H1 (cell line): ENCODE data around the gene AHNAK2. TPM values are rescaled to one million over a fixed set of nuclear protein-coding genes. Genes with fewer than 3 reads are reported as not detected.
"Not testable (repeated sequence)": the region's sequence is repeated elsewhere in the genome, so short reads cannot be mapped to it uniquely, and the experiment has no call there.

Source experiments
- CTCF ChIA-PET: fragments of 300-600 bp; sonication (Branson Sonifier 250); formaldehyde crosslinking; loops from one replicate; lab custom pipeline; 2021; ENCODE audit not compliant: partially characterized antibody; lab: Charles Lee
- POLR2A ChIA-PET: fragments of 300-600 bp; sonication (Branson Sonifier 250); formaldehyde crosslinking; loops from one replicate; lab custom pipeline; 2021; ENCODE audit warnings: inconsistent platforms; ENCODE audit not compliant: partially characterized antibody; lab: Charles Lee
- DNase-seq, 2 experiments: peaks; one replicate each; pipeline versions ENCODE4 v3.0.0 to v3.0.0-alpha.2; 2010 to 2022; ENCODE audit warnings: low spot score in 2 of 2, low read depth in 1 of 2, mixed read lengths in 1 of 2
- FAIRE-seq: peaks from 2 replicates; lab custom pipeline; 2011; peaks lifted over from hg19 to GRCh38; lab: Jason Lieb, UNC
- H2AFZ ChIP-seq: 2 replicates; pipeline ENCODE4 v1.8.1; 2012; ENCODE audit warnings: low read length, inconsistent platforms
- H2AK5ac ChIP-seq: 2 replicates; pipeline ENCODE4 v1.6.1; 2013; ENCODE audit warnings: low read depth, low read length
- H2BK120ac ChIP-seq: replicated peaks from 2 replicates; pipeline ENCODE3; 2013; ENCODE audit warnings: low read depth, low read length, inconsistent platforms
- H2BK12ac ChIP-seq: 2 replicates; pipeline ENCODE4 v1.6.1; 2013; ENCODE audit warnings: low read depth, low read length
- H2BK15ac ChIP-seq: 2 replicates; pipeline ENCODE4 v1.6.1; 2013; ENCODE audit warnings: low read length
- H2BK20ac ChIP-seq: 2 replicates; pipeline ENCODE4 v1.6.1; 2013; ENCODE audit warnings: low read length
- H2BK5ac ChIP-seq: 2 replicates; pipeline ENCODE4 v1.6.1; 2013; ENCODE audit warnings: low read depth, low read length
- H3K14ac ChIP-seq: 2 replicates; pipeline ENCODE4 v1.6.1; 2013; ENCODE audit warnings: inconsistent platforms; ENCODE audit not compliant: insufficient read length
- H3K18ac ChIP-seq: 2 replicates; pipeline ENCODE4 v1.6.1; 2013; ENCODE audit warnings: low read length; ENCODE audit errors: extremely low read depth
- H3K23ac ChIP-seq: 2 replicates; pipeline ENCODE4 v1.6.1; 2013; ENCODE audit warnings: inconsistent platforms; ENCODE audit not compliant: insufficient read length
- H3K23me2 ChIP-seq: 2 replicates; pipeline ENCODE4 v1.6.1; 2013; ENCODE audit warnings: low read depth, low read length
- H3K27ac ChIP-seq: 2 replicates; pipeline ENCODE4 v1.6.1; 2011; ENCODE audit warnings: low read depth, low read length, inconsistent platforms
- H3K27me3 ChIP-seq, 4 experiments: replicated peaks in 1 of 4; 1 replicate in 1 of 4; 2 replicates in 3 of 4; pipeline versions ENCODE4 v1.6.1 to v1.8.1; 2011 to 2013; ENCODE audit warnings: low read length in 3 of 4, mild to moderate bottlenecking in 3 of 4, inconsistent platforms in 2 of 4, mixed read lengths in 2 of 4, moderate library complexity in 1 of 4; ENCODE audit not compliant: control insufficient read depth in 3 of 4, insufficient read depth in 3 of 4; ENCODE audit errors: extremely low read depth in 1 of 4
- H3K36me3 ChIP-seq, 4 experiments: 2 replicates each; pipeline versions ENCODE4 v1.6.1 to v1.8.1; 2011 to 2013; ENCODE audit warnings: mild to moderate bottlenecking in 4 of 4, low read length in 3 of 4, moderate library complexity in 2 of 4, control low read depth in 1 of 4, inconsistent platforms in 1 of 4; ENCODE audit not compliant: insufficient read depth in 4 of 4, control insufficient read depth in 2 of 4
- H3K4ac ChIP-seq: replicated peaks from 2 replicates; pipeline ENCODE3; 2013; ENCODE audit warnings: low read length, low read depth, mixed read lengths, inconsistent platforms; ENCODE audit not compliant: insufficient read length
- H3K4me1 ChIP-seq, 4 experiments: replicated peaks in 1 of 4; 1 replicate in 1 of 4; 2 replicates in 3 of 4; pipeline versions ENCODE4 v1.6.1 to v1.8.1; 2011 to 2013; ENCODE audit warnings: low read length in 3 of 4, inconsistent platforms in 2 of 4, mixed read lengths in 1 of 4; ENCODE audit not compliant: insufficient read depth in 4 of 4, control insufficient read depth in 3 of 4
- H3K4me2 ChIP-seq, 2 experiments: 2 replicates each; pipeline versions ENCODE4 v1.6.1 to v1.8.1; 2011 to 2013; ENCODE audit warnings: low read depth in 2 of 2, low read length in 2 of 2, control low read depth in 1 of 2, inconsistent platforms in 1 of 2, mild to moderate bottlenecking in 1 of 2; ENCODE audit not compliant: insufficient read depth in 1 of 2
- H3K4me3 ChIP-seq, 4 experiments: fragments of 200-600, 300-600 bp in 1 of 4; sonication (generic), shearing (Covaris generic), sonication (Bioruptor Twin) in 1 of 4; 2 replicates each; pipeline versions ENCODE4 v1.5.1 to v1.8.1; 2011 to 2016; ENCODE audit warnings: low read length in 4 of 4, low read depth in 3 of 4, control low read depth in 2 of 4, inconsistent platforms in 2 of 4, mild to moderate bottlenecking in 2 of 4, mixed read lengths in 1 of 4, moderate library complexity in 1 of 4; ENCODE audit not compliant: insufficient read depth in 2 of 4; ENCODE audit errors: extremely low read depth in 1 of 4
- H3K56ac ChIP-seq: replicated peaks from 2 replicates; pipeline ENCODE3; 2013; ENCODE audit warnings: low read depth, mild to moderate bottlenecking, mixed read lengths, low read length, inconsistent platforms; ENCODE audit not compliant: insufficient read length
- H3K79me1 ChIP-seq: 2 replicates; pipeline ENCODE4 v1.6.1; 2013; ENCODE audit warnings: low read depth, low read length, control low read depth
- H3K79me2 ChIP-seq, 2 experiments: 2 replicates each; pipeline versions ENCODE4 v1.6.1 to v1.8.1; 2012 to 2013; ENCODE audit warnings: low read length in 2 of 2, mild to moderate bottlenecking in 2 of 2, inconsistent platforms in 1 of 2; ENCODE audit not compliant: insufficient read depth in 2 of 2, control insufficient read depth in 1 of 2
- H3K9ac ChIP-seq, 4 experiments: replicated peaks in 1 of 4; 1 replicate in 1 of 4; 2 replicates in 3 of 4; pipeline versions ENCODE4 v1.6.1 to v1.8.1; 2011 to 2013; ENCODE audit warnings: low read depth in 3 of 4, low read length in 3 of 4, control low read depth in 2 of 4, mild to moderate bottlenecking in 2 of 4, moderate library complexity in 2 of 4, inconsistent platforms in 1 of 4; ENCODE audit errors: extremely low read depth in 1 of 4
- H3K9me3 ChIP-seq, 2 experiments: 2 replicates each; pipeline versions ENCODE4 v1.6.1 to v1.8.1; 2012 to 2013; ENCODE audit warnings: mild to moderate bottlenecking in 2 of 2, moderate library complexity in 2 of 2, control low read depth in 1 of 2, inconsistent platforms in 1 of 2, low read depth in 1 of 2, low read length in 1 of 2, mixed read lengths in 1 of 2; ENCODE audit not compliant: insufficient read depth in 2 of 2
- H4K20me1 ChIP-seq, 2 experiments: replicated peaks in 1 of 2; 2 replicates each; pipeline versions ENCODE3 to v1.8.1; 2011 to 2013; ENCODE audit warnings: inconsistent platforms in 2 of 2, low read length in 2 of 2, mild to moderate bottlenecking in 1 of 2; ENCODE audit not compliant: insufficient read depth in 2 of 2, control insufficient read depth in 1 of 2
- H4K5ac ChIP-seq: 2 replicates; pipeline ENCODE4 v1.6.1; 2013; ENCODE audit warnings: low read length, low read depth, mixed read lengths, inconsistent platforms; ENCODE audit not compliant: insufficient read length
- H4K8ac ChIP-seq: 2 replicates; pipeline ENCODE4 v1.8.0; 2013; ENCODE audit warnings: mild to moderate bottlenecking, moderate library complexity, low read length, inconsistent platforms; ENCODE audit not compliant: insufficient read depth; ENCODE audit errors: extremely low read depth
- H4K91ac ChIP-seq: replicated peaks from 2 replicates; pipeline ENCODE3; 2013; ENCODE audit warnings: low read length, mixed read lengths, inconsistent platforms; ENCODE audit not compliant: insufficient read length
- WGBS, 2 experiments: shearing (Covaris generic) in 1 of 2; methylation state at CpG; one replicate each; pipeline versions ENCODE4 v1.1.6 to v1.1.7; 2013 to 2015; ENCODE audit warnings: low lambda C conversion rate in 2 of 2, mixed read lengths in 2 of 2, inconsistent platforms in 1 of 2, low coverage in 1 of 2, missing lambda C conversion rate in 1 of 2; ENCODE audit not compliant: insufficient replicate concordance in 2 of 2, insufficient coverage in 1 of 2, insufficient read length in 1 of 2; ENCODE audit errors: extremely low coverage in 1 of 2, missing lambda C conversion rate in 1 of 2; 5-methylcytosine and 5-hydroxymethylcytosine counted together
- polyA plus RNA-seq, 7 experiments: library from polyadenylated mRNA; depleted of rRNA in 3 of 7; stranded (reverse) in 5 of 7; unstranded in 2 of 7; fragments of >200 nt in 5 of 7; fragments of 200-250 nt in 2 of 7; gene quantifications; 1 replicate in 5 of 7; 2 replicates in 1 of 7; 4 replicates in 1 of 7; pipeline versions ENCODE4 v1.2.1 to v1.2.3, GENCODE V29; 2011 to 2013; ENCODE audit warnings: missing spikeins in 2 of 7, mixed read lengths in 2 of 7
- total RNA-seq: library from RNA; stranded (reverse); fragmentation: NEBNext Ultra II Directional; extraction: Animal tissue kit (Norgen Biotek cat#: 25700); gene quantifications from 2 replicates; pipeline ENCODE4 v1.2.1, GENCODE V29; 2021

AHNAK2 gene
- total and polyA plus RNA-seq, 2 of the 8 experiments (the other 6 are each of a cell fraction or from before 2014, with no cell fraction given): 0.95 to 2.0 TPM

- not testable (repeated sequence) for H2AFZ ChIP-seq, H3K79me2 ChIP-seq, H3K18ac ChIP-seq, H3K23ac ChIP-seq, H3K4ac ChIP-seq, H3K27ac ChIP-seq, H3K27me3 ChIP-seq, H4K91ac ChIP-seq, H3K14ac ChIP-seq, H2BK20ac ChIP-seq, H2BK120ac ChIP-seq, FAIRE-seq, H2BK12ac ChIP-seq, H3K4me2 ChIP-seq, DNase-seq, H3K36me3 ChIP-seq, H2BK5ac ChIP-seq, H4K5ac ChIP-seq, H3K56ac ChIP-seq, H3K4me1 ChIP-seq, H3K9ac ChIP-seq, H2BK15ac ChIP-seq, H3K9me3 ChIP-seq, H2AK5ac ChIP-seq, H3K23me2 ChIP-seq, H4K8ac ChIP-seq, H3K4me3 ChIP-seq, H4K20me1 ChIP-seq, H3K79me1 ChIP-seq
- WGBS, 2 experiments: 84% methylated on average over 37 of the region's 38 CpGs; no CpG with 5 or more reads in 1 of the 2 experiments
- ChIA-PET POLR2A (interaction anchor here (0.7 to 1.0 kb wide), 2 partner anchors 30 to 38 kb away, joined by 3 read pairs; no protein-coding TSS in a partner anchor), CTCF (interaction anchor here (0.6 to 2.8 kb wide), 3 partner anchors 9 to 466 kb away, joined by 3 to 20 read pairs (median 3); no protein-coding TSS in a partner anchor)
Observed at GRCh38 chr14:104904650-104905578, 73.3 kb downstream of the AHNAK2 start.
